Psoas muscle (tissue), 8 donors: ENCODE measurements around the gene SPSB1. TPM values are rescaled to one million over a fixed set of nuclear protein-coding genes. Genes with fewer than 3 reads are reported as not detected.

Experiments
- ATAC-seq, 4 donors: fragments of 200-7000 bp; cut with Tn5 transposase; one replicate each; pipeline ENCODE4 v1.9.1; 2020; ENCODE audit warnings: moderate library complexity in 3 of 4, mild to moderate bottlenecking in 2 of 4
- DNase-seq, 2 donors: peaks; one replicate each; pipeline ENCODE4 v3.0.0-alpha.2; 2020
- H3K27ac ChIP-seq: fragments of 200-600 bp; one replicate; pipeline ENCODE4 v1.8.0; 2022
- H3K27me3 ChIP-seq, 3 donors: fragments of 200-600 bp in 1 of 3; one replicate each; pipeline versions ENCODE4 v1.6.1 to v1.8.0; 2013 to 2022; ENCODE audit warnings: low read length in 2 of 3, mild to moderate bottlenecking in 2 of 3, moderate library complexity in 1 of 3; ENCODE audit not compliant: insufficient read depth in 3 of 3
- H3K36me3 ChIP-seq, 2 donors: fragments of 200-600 bp in 1 of 2; one replicate each; pipeline versions ENCODE4 v1.6.1 to v1.8.0; 2013 to 2022; ENCODE audit warnings: low read depth in 1 of 2, mild to moderate bottlenecking in 1 of 2, moderate library complexity in 1 of 2; ENCODE audit not compliant: insufficient read depth in 1 of 2
- H3K4me1 ChIP-seq: fragments of 200-600 bp; one replicate; pipeline ENCODE4 v1.8.0; 2022
- H3K4me3 ChIP-seq: fragments of 200-600 bp; one replicate; pipeline ENCODE4 v1.8.0; 2022; ENCODE audit warnings: mild to moderate bottlenecking
- H3K9me3 ChIP-seq: fragments of 200-600 bp; one replicate; pipeline ENCODE4 v1.8.0; 2022
- WGBS, 3 donors: extraction: QIAGEN DNeasy Blood & Tissue Kit; methylation state at CpG; one replicate each; pipeline versions ENCODE4 v1.1.6 to v1.1.7; 2013; 5-methylcytosine and 5-hydroxymethylcytosine counted together
- intact Hi-C, 2 donors: fragments of 100-400 bp; cut with DNase I; formaldehyde crosslinking; loops; one replicate each; pipeline versions ENCODE4 v1.11.0 to v1.14.2; 2022
- polyA plus RNA-seq, 3 donors: library from polyadenylated mRNA; stranded (reverse); fragments of 200-250 nt; gene quantifications; one replicate each; pipeline ENCODE4 v1.2.3, GENCODE V29; 2013
- total RNA-seq, 4 donors: library from RNA; stranded (reverse); fragmentation: NEBNext Ultra II Directional in 2 of 4; extraction: Animal tissue kit (Norgen Biotek cat#: 25700) in 2 of 4; gene quantifications; one replicate each; pipeline versions ENCODE4 v1.2.1 to v1.2.4, GENCODE V29; 2021 to 2023
- TF ChIP-seq, protein P1 (sequence below): fragments of 200-600 bp; IDR thresholded peaks from one replicate; pipeline ENCODE4 v1.8.0; 2022; ENCODE audit warnings: antibody characterized with exemption
- donor health status: healthy with polysubstance abuse.
- donor health status: DM: no; HTN: no; CAD: no; lungs with moderate emphysema.
- donor health status: Bipolar disorder and iron deficiency.
- donor health status: healthy.
- donor health status: DM: yes; HTN: yes; CAD: no.
- donor health status: DM: no; HTN: no; CAD: no.
- donor health status: DM: no; HTN: no; CAD: no.
- donor health status: DM: yes; HTN: yes; CAD: no.

Gene SPSB1
- total and polyA plus RNA-seq, 7 donors, result 12.0 to 60.7 (median 31.3) TPM

DNA sequence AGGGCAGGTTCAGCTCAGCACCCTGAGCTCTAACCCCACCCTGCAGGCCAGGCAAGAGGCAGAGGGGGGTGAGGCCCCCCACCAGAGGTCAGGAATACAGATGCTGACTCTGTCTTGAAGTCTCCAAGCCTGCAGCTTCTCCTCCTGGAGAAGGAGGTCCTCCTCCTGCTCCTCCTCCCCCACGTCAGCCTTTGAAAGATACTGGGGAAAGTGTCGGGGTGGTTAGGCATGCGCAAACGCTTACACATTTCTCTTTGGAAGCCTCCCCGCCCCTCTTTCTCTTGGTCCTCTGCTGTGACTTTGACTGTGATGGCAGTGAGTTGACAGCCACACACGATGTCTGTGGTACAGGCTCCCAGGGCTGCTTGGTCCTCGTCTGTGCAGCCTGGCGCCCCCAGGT, 65.3 kb downstream of the SPSB1 start:
- intact Hi-C loops, result loop anchor here in 1 of 2 donors (5.0 kb wide), 1 partner anchor 41 kb away; no protein-coding TSS in a partner anchor
- Histone ChIP-seq H3K36me3 (peaks cover 0 to 28% of the 10 kb centered on the region in 2 donors), H3K27ac (no peak overlapping the region), H3K4me3 (no peak overlapping the region), H3K27me3 (no peaks in the 10 kb centered on the region), H3K4me1 (peaks cover 16% of the 10 kb centered on the region), H3K9me3 (no peaks in the 10 kb centered on the region)
- ATAC-seq (no peak), DNase-seq (no peak)
- TF ChIP-seq, protein P1, sequence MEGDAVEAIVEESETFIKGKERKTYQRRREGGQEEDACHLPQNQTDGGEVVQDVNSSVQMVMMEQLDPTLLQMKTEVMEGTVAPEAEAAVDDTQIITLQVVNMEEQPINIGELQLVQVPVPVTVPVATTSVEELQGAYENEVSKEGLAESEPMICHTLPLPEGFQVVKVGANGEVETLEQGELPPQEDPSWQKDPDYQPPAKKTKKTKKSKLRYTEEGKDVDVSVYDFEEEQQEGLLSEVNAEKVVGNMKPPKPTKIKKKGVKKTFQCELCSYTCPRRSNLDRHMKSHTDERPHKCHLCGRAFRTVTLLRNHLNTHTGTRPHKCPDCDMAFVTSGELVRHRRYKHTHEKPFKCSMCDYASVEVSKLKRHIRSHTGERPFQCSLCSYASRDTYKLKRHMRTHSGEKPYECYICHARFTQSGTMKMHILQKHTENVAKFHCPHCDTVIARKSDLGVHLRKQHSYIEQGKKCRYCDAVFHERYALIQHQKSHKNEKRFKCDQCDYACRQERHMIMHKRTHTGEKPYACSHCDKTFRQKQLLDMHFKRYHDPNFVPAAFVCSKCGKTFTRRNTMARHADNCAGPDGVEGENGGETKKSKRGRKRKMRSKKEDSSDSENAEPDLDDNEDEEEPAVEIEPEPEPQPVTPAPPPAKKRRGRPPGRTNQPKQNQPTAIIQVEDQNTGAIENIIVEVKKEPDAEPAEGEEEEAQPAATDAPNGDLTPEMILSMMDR, result no peak
- WGBS, 3 donors, result 90 to 97% (median 96%) methylated on average over 8 of the region's 8 CpGs

GRCh38 chr1:9360371-9361064, 67.8 kb downstream of the SPSB1 start:
- Histone ChIP-seq H3K27ac (no peak overlapping the region), H3K9me3 (no peaks in the 10 kb centered on the region), H3K36me3 (peaks cover 0 to 28% of the 10 kb centered on the region in 2 donors), H3K4me1 (peaks cover 33% of the 10 kb centered on the region), H3K4me3 (no peak overlapping the region), H3K27me3 (no peaks in the 10 kb centered on the region)
- TF ChIP-seq, protein P1, result no peak
- intact Hi-C loops, result no loop called here
- no peak for DNase-seq
- ATAC-seq, result no peak
- WGBS, 3 donors, result 87 to 96% (median 93%) methylated on average over 20 of the region's 20 CpGs

- TF ChIP-seq, protein P1, result no peak
- 64 to 72% (median 64%) methylated on average over 14 of the region's 14 CpGs for WGBS, 3 donors
- ATAC-seq (no peak), DNase-seq (no peak)
- Histone ChIP-seq H3K27ac (peak overlapping the region; percentile 75), H3K9me3 (no peaks in the 10 kb centered on the region), H3K27me3 (no peaks in the 10 kb centered on the region), H3K4me3 (no peak overlapping the region), H3K36me3 (peaks cover 0 to 18% of the 10 kb centered on the region in 2 donors), H3K4me1 (peaks cover 33% of the 10 kb centered on the region)
- intact Hi-C loops, result no loop called here
Observed at GRCh38 chr1:9361630-9362260, 69.1 kb downstream of the SPSB1 start.

DNA sequence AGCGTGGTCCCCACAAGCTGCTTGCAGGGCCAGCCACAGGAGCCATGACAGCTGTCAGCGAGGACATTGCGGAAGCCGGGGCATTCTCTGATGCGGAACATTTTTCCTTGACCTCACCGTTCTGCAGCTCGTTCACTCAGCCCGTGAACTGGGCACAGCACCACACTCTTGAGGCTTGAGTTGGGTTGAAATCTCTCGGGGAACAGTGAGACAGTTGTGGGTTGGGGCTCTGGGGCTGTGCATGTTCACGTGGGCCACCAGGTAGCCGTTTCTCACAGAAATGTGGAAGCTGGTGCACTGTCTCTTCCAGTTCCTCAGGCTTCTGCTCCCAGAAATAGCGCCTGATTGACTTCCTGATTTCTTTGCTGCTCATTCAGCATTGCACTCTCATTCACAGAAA, 69.8 kb downstream of the SPSB1 start:
- TF ChIP-seq, protein P1, result no peak
- 81 to 84% (median 82%) methylated on average over 12 of the region's 12 CpGs for WGBS, 3 donors
- Histone ChIP-seq H3K4me1 (peaks cover 33% of the 10 kb centered on the region), H3K27me3 (no peaks in the 10 kb centered on the region), H3K9me3 (no peaks in the 10 kb centered on the region), H3K4me3 (no peak overlapping the region), H3K36me3 (peaks cover 0 to 19% of the 10 kb centered on the region in 2 donors), H3K27ac (peak overlapping the region; percentile 75)
- ATAC-seq (peak in 1 of 4 donors; percentile 3), DNase-seq (no peak)
- intact Hi-C loops, result no loop called here
